C4-2B (cell line): ENCODE measurements around the gene KCNAB2.

ENCODE experiments used
- ZFX ChIP-seq: fragments of 450-650 bp; IDR thresholded peaks from 2 replicates; pipeline ENCODE4 v1.6.1; 2017
- TF ChIP-seq, protein P1 (sequence below): fragments of 450-650 bp; conservative IDR thresholded peaks from 2 replicates; pipeline ENCODE4 v1.5.1; 2017; ENCODE audit warnings: mild to moderate bottlenecking

- TF ChIP-seq, protein P1, sequence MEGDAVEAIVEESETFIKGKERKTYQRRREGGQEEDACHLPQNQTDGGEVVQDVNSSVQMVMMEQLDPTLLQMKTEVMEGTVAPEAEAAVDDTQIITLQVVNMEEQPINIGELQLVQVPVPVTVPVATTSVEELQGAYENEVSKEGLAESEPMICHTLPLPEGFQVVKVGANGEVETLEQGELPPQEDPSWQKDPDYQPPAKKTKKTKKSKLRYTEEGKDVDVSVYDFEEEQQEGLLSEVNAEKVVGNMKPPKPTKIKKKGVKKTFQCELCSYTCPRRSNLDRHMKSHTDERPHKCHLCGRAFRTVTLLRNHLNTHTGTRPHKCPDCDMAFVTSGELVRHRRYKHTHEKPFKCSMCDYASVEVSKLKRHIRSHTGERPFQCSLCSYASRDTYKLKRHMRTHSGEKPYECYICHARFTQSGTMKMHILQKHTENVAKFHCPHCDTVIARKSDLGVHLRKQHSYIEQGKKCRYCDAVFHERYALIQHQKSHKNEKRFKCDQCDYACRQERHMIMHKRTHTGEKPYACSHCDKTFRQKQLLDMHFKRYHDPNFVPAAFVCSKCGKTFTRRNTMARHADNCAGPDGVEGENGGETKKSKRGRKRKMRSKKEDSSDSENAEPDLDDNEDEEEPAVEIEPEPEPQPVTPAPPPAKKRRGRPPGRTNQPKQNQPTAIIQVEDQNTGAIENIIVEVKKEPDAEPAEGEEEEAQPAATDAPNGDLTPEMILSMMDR: no peak
- no peak for TF ChIP-seq ZFX
Observed at GRCh38 chr1:6131561-6131960, 85.9 kb downstream of the KCNAB2 start.
